ENCODE data around the gene ARL2BP. TPM values are rescaled to one million over a fixed set of nuclear protein-coding genes. Genes with fewer than 3 reads are reported as not detected.

The ARL2BP gene
- total RNA-seq, 1 donor from 2014 or later: 49.4 TPM

GRCh38 chr16:57297856-57298255 lies 52.8 kb downstream of the ARL2BP start:
- TF ChIP-seq, protein P1, sequence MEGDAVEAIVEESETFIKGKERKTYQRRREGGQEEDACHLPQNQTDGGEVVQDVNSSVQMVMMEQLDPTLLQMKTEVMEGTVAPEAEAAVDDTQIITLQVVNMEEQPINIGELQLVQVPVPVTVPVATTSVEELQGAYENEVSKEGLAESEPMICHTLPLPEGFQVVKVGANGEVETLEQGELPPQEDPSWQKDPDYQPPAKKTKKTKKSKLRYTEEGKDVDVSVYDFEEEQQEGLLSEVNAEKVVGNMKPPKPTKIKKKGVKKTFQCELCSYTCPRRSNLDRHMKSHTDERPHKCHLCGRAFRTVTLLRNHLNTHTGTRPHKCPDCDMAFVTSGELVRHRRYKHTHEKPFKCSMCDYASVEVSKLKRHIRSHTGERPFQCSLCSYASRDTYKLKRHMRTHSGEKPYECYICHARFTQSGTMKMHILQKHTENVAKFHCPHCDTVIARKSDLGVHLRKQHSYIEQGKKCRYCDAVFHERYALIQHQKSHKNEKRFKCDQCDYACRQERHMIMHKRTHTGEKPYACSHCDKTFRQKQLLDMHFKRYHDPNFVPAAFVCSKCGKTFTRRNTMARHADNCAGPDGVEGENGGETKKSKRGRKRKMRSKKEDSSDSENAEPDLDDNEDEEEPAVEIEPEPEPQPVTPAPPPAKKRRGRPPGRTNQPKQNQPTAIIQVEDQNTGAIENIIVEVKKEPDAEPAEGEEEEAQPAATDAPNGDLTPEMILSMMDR (conservative IDR thresholded peaks at IDR 0.05): no peak
- Mint-ChIP-seq H3K36me3 (no peaks in the 10 kb centered on the region), H3K4me3 (peak overlapping the region; percentile 49), H3K27ac (peak overlapping the region; percentile 48), H3K9me3 (no peaks in the 10 kb centered on the region), H3K27me3 (no peaks in the 10 kb centered on the region), H3K4me1 (ENCODE audit: unreplicated experiment) (no peaks in the 10 kb centered on the region)
- no peak for DNase-seq (ENCODE audit: extremely low spot score, unreplicated experiment)

DNA sequence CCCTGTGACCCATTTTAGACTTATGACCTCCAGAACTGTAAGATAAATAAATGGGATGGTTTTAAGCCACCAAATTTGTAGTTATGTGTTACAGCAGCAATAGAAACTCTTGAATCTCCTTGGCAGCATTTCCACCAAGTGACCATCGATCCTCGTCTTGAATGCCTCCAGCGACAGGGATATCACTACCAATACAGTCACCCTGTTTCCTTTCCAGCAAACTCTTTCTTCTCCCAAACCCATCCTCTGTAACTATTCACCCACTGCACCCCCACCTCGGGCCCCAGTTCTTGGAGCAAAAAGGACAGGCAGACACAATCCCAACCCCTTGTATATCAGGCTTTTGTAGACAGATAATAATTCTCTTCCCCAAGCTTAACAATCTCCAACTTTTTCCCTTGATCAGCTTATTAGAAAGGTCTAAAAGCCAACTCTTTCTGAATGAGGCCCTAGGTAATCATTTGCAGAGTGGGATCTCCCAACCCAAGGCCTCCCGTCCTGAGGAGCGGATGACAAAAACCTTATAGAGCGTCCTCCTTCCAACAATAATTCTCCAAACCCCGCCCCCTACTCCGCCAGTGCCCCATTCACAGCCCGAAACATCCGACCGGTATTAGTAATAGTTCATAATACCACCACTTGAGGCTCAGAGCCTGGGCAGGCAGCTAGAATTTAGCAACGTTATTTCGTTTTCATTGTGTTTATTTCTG lies 54.1 kb downstream of the ARL2BP start:
- H3K4me3 Mint-ChIP-seq: no peak overlapping the region
- no peaks in the 10 kb centered on the region for H3K36me3 Mint-ChIP-seq
- TF ChIP-seq, protein P1 (conservative IDR thresholded peaks at IDR 0.05): peak; percentile 71
- no peaks in the 10 kb centered on the region for H3K4me1 Mint-ChIP-seq (ENCODE audit: unreplicated experiment)
- H3K27ac Mint-ChIP-seq: no peak overlapping the region
- DNase-seq (ENCODE audit: extremely low spot score, unreplicated experiment): no peak
- no peaks in the 10 kb centered on the region for H3K27me3 Mint-ChIP-seq
- no peaks in the 10 kb centered on the region for H3K9me3 Mint-ChIP-seq

DNA sequence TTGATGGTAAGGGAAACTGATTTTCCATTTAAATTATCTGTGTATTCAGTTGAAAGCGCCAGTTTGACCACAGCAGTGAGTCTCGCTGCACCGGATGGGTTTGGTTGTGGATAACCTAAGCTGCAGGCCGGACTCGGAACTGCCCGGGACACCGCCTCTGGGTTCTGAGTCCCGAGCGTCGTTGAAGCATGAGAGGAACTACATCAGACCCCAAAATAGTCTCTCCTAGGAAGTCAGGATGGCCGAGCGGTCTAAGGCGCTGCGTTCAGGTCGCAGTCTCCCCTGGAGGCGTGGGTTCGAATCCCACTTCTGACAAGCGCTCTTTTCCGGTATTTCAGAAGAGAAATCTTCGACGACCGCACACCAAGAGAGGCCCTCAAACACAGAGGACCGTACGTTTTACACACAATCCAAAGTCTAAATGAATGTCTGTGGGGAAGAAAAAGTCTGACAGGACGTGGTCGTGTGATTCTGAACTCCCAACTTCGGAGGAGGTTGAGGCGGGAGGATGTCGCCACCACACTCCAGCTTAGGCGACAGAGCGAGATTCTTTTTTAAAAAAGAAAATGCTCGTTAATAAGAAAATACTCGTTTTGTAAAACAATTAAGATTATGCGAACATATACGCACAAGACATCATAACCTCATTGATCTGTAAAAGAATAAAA lies 54.8 kb downstream of the ARL2BP start:
- Mint-ChIP-seq H3K27me3 (no peaks in the 10 kb centered on the region), H3K4me1 (ENCODE audit: unreplicated experiment) (no peaks in the 10 kb centered on the region), H3K36me3 (no peaks in the 10 kb centered on the region), H3K27ac (no peak overlapping the region), H3K4me3 (no peak overlapping the region), H3K9me3 (no peaks in the 10 kb centered on the region)
- TF ChIP-seq, protein P1 (conservative IDR thresholded peaks at IDR 0.05): peak; percentile 21
- peak; percentile 90 for DNase-seq (ENCODE audit: extremely low spot score, unreplicated experiment)

DNA sequence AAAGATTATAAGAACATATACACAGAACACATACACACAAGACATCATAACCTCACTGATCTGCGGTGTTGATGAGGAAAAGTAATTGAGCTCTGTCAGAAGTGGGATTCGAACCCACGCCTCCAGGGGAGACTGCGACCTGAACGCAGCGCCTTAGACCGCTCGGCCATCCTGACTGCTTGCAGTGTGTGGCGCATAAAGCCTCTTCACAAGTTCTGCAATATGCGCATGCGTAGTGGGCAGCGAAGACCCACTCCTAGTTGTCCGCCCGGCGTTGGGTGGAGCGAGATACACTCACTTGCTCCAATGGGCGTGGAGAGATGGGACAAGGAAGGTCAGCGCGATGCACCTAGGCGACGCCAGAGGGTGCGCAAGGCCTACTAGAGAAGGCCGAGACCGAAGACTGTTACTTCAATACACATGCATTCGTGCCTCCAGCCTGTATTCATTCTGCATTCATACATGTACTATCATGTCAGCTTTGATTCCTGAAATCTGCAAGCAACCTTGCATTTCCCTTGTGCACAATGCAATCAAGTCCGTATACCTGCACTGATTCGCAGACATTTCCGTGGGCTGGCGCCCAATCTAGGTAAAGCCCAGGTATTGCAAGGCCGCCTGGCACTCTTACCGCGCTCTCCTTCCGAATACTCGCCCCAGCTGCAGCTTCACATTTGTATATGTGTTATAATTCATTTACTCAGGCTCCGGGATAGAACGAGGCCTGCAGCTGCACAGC lies 55.5 kb downstream of the ARL2BP start:
- H3K27me3 Mint-ChIP-seq: no peaks in the 10 kb centered on the region
- no peaks in the 10 kb centered on the region for H3K36me3 Mint-ChIP-seq
- TF ChIP-seq, protein P1 (conservative IDR thresholded peaks at IDR 0.05): peak; percentile 97
- no peak overlapping the region for H3K27ac Mint-ChIP-seq
- no peaks in the 10 kb centered on the region for H3K9me3 Mint-ChIP-seq
- peak; percentile 99 for DNase-seq (ENCODE audit: extremely low spot score, unreplicated experiment)
- no peak overlapping the region for H3K4me3 Mint-ChIP-seq
- H3K4me1 Mint-ChIP-seq (ENCODE audit: unreplicated experiment): no peaks in the 10 kb centered on the region

GRCh38 chr16:57301126-57301817 lies 56.2 kb downstream of the ARL2BP start:
- DNase-seq (ENCODE audit: extremely low spot score, unreplicated experiment): no peak
- no peaks in the 10 kb centered on the region for H3K9me3 Mint-ChIP-seq
- H3K27ac Mint-ChIP-seq: no peak overlapping the region
- peak overlapping the region; percentile 15 for H3K4me3 Mint-ChIP-seq
- TF ChIP-seq, protein P1 (conservative IDR thresholded peaks at IDR 0.05): no peak
- H3K27me3 Mint-ChIP-seq: no peaks in the 10 kb centered on the region
- H3K36me3 Mint-ChIP-seq: no peaks in the 10 kb centered on the region
- no peaks in the 10 kb centered on the region for H3K4me1 Mint-ChIP-seq (ENCODE audit: unreplicated experiment)

Data from type B pancreatic cell (in vitro differentiated cells).